KMS-11 (cell line): ENCODE data around the gene L1CAM.
A peak's percentile ranks its signal among the peaks of the same experiment; 100 is the strongest.

Source experiments
- H2AFZ ChIP-seq: fragments of 200-600 bp; sonication (generic); 2 replicates; pipeline ENCODE4 v1.6.1; 2016; ENCODE audit warnings: antibody characterized with exemption, mixed run types, low read depth
- H3K27ac ChIP-seq: fragments of 200-600 bp; sonication (generic); 2 replicates; pipeline ENCODE4 v1.6.1; 2016; ENCODE audit warnings: mild to moderate bottlenecking, mixed run types
- H3K27me3 ChIP-seq: fragments of 200-600 bp; sonication (generic); 2 replicates; pipeline ENCODE4 v1.6.1; 2017; ENCODE audit warnings: mild to moderate bottlenecking, low read depth, mixed run types, moderate library complexity; ENCODE audit not compliant: insufficient read depth
- H3K36me3 ChIP-seq: fragments of 200-600 bp; sonication (generic); 2 replicates; pipeline ENCODE4 v1.6.1; 2017; ENCODE audit warnings: mild to moderate bottlenecking, mixed run types; ENCODE audit not compliant: insufficient read depth
- H3K4me1 ChIP-seq: fragments of 200-600 bp; sonication (generic); 2 replicates; pipeline ENCODE4 v1.6.1; 2016; ENCODE audit warnings: mild to moderate bottlenecking, low read depth, mixed run types; ENCODE audit not compliant: poor library complexity, severe bottlenecking
- H3K4me2 ChIP-seq: fragments of 200-600 bp; sonication (generic); 2 replicates; pipeline ENCODE4 v1.7.0; 2016; ENCODE audit warnings: mild to moderate bottlenecking, mixed run types
- H3K4me3 ChIP-seq: fragments of 200-600 bp; sonication (generic); IDR thresholded peaks from 2 replicates; pipeline ENCODE4 v1.6.1; 2017; ENCODE audit warnings: low read depth, low read length, mixed read lengths; ENCODE audit not compliant: insufficient read depth
- H3K79me2 ChIP-seq: fragments of 200-600 bp; sonication (generic); 2 replicates; pipeline ENCODE4 v1.6.1; 2016; ENCODE audit warnings: low read depth, mixed run types; ENCODE audit not compliant: insufficient read depth
- H3K9ac ChIP-seq: fragments of 200-600 bp; sonication (generic); 2 replicates; pipeline ENCODE4 v1.6.1; 2016; ENCODE audit warnings: mild to moderate bottlenecking, mixed run types
- H4K20me1 ChIP-seq: fragments of 200-600 bp; sonication (generic); 2 replicates; pipeline ENCODE4 v1.6.1; 2016; ENCODE audit warnings: mild to moderate bottlenecking, mixed run types; ENCODE audit not compliant: insufficient read depth
- TF ChIP-seq, protein P1 (sequence below): fragments of 200-600 bp; sonication (generic); conservative IDR thresholded peaks from 2 replicates; pipeline ENCODE4 v1.6.1; 2017; ENCODE audit warnings: low read depth, mild to moderate bottlenecking, antibody characterized with exemption, low read length, moderate library complexity, mixed read lengths

L1CAM gene

GRCh38 chrX:153933748-153934147 lies 47.8 kb upstream of the L1CAM start:
- Histone ChIP-seq H3K27me3 (no peaks in the 10 kb centered on the region), H3K27ac (no peak overlapping the region), H2AFZ (no peak overlapping the region), H3K9ac (peak overlapping the region; percentile 50; the same call in 1 of the 2 replicates), H3K36me3 (no peaks in the 10 kb centered on the region), H3K4me2 (peak overlapping the region; percentile 73), H3K4me1 (peaks cover 9% of the 10 kb centered on the region), H3K4me3 (no peak overlapping the region), H3K79me2 (peaks cover 21% of the 10 kb centered on the region; the same call in 1 of the 2 replicates), H4K20me1 (no peaks in the 10 kb centered on the region)
- TF ChIP-seq, protein P1, sequence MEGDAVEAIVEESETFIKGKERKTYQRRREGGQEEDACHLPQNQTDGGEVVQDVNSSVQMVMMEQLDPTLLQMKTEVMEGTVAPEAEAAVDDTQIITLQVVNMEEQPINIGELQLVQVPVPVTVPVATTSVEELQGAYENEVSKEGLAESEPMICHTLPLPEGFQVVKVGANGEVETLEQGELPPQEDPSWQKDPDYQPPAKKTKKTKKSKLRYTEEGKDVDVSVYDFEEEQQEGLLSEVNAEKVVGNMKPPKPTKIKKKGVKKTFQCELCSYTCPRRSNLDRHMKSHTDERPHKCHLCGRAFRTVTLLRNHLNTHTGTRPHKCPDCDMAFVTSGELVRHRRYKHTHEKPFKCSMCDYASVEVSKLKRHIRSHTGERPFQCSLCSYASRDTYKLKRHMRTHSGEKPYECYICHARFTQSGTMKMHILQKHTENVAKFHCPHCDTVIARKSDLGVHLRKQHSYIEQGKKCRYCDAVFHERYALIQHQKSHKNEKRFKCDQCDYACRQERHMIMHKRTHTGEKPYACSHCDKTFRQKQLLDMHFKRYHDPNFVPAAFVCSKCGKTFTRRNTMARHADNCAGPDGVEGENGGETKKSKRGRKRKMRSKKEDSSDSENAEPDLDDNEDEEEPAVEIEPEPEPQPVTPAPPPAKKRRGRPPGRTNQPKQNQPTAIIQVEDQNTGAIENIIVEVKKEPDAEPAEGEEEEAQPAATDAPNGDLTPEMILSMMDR, result no peak

GRCh38 chrX:153932220-153932915 lies 46.4 kb upstream of the L1CAM start:
- peaks cover 21% of the 10 kb centered on the region; the same call in 1 of the 2 replicates for H3K79me2 ChIP-seq
- H3K36me3 ChIP-seq, result no peaks in the 10 kb centered on the region
- no peak overlapping the region for H3K27ac ChIP-seq
- H4K20me1 ChIP-seq, result no peaks in the 10 kb centered on the region
- H3K4me2 ChIP-seq, result no peak overlapping the region
- peaks cover 9% of the 10 kb centered on the region for H3K4me1 ChIP-seq
- H3K9ac ChIP-seq, result no peak overlapping the region
- no peaks in the 10 kb centered on the region for H3K27me3 ChIP-seq
- TF ChIP-seq, protein P1, result no peak
- H3K4me3 ChIP-seq, result no peak overlapping the region
- H2AFZ ChIP-seq, result no peak overlapping the region

GRCh38 chrX:153931748-153932147 lies 45.8 kb upstream of the L1CAM start:
- Histone ChIP-seq H3K36me3 (no peaks in the 10 kb centered on the region), H3K4me2 (no peak overlapping the region), H3K4me3 (no peak overlapping the region), H3K4me1 (peaks cover 9% of the 10 kb centered on the region), H4K20me1 (no peaks in the 10 kb centered on the region), H2AFZ (no peak overlapping the region), H3K27ac (no peak overlapping the region), H3K79me2 (peaks cover 21% of the 10 kb centered on the region; the same call in 1 of the 2 replicates), H3K9ac (no peak overlapping the region), H3K27me3 (no peaks in the 10 kb centered on the region)
- TF ChIP-seq, protein P1, result no peak

DNA sequence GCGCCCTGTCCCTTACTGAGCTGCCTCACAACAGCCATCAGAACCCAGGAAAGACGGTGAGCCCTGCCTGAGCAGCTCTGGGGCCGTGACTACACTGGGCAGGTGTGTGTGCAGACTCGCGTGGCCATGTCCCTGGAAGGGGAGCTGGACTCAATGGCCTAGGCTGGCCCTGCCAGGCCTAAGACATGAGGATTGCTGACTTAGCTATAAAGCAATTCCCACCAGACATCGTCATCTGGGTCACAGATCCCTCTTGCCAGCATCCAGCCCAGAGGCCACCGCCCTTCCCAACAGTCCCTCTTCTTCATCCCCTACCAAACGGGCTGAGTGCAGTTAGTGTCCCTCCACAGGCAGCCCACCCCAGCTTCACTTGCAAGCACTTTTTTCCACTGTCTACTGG lies 45.2 kb upstream of the L1CAM start:
- Histone ChIP-seq H3K27ac (no peak overlapping the region), H3K4me2 (no peak overlapping the region), H3K79me2 (peaks cover 21% of the 10 kb centered on the region; the same call in 1 of the 2 replicates), H3K27me3 (no peaks in the 10 kb centered on the region), H2AFZ (no peak overlapping the region), H3K4me3 (no peak overlapping the region), H3K36me3 (no peaks in the 10 kb centered on the region), H3K4me1 (peaks cover 9% of the 10 kb centered on the region), H4K20me1 (no peaks in the 10 kb centered on the region), H3K9ac (no peak overlapping the region)
- TF ChIP-seq, protein P1, result no peak
